ENCODE results near the gene MYO9B. TPM values are rescaled to one million over a fixed set of nuclear protein-coding genes. Genes with fewer than 3 reads are reported as not detected.
A peak's percentile ranks its signal among the peaks of the same experiment; 100 is the strongest.

MYO9B gene
- total RNA-seq, 2 experiments from 2014 or later, result 100 to 104 TPM

DNA sequence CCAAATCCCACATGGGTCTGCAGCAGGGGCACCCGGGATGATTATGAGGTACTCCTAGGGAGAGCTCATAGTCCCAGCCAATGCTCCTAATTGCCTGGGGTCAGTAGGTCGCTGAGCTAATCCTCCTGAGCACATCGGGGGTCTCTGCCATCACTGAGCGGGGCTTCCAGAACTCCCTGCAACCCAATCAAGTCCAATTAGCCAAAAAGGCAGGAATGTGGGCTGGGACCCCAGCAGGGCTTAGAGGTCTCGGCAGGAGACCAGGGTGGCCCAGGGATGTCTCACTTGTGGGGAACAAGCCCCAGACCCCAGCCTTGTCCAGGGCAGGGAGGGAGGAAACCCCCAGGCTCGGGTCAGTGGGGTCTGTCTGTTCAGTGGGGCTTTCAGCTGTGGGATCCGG is 31.8 kb upstream of the MYO9B start:
- intact Hi-C loops (cut with micrococcal nuclease), result no loop called here
- Mint-ChIP-seq H3K4me1 (ENCODE audit: low read depth) (no peaks in the 10 kb centered on the region), H3K27ac (no peak overlapping the region), H3K4me3 (no peak overlapping the region), H3K36me3 (no peaks in the 10 kb centered on the region), H3K27me3 (peaks cover 4% of the 10 kb centered on the region), H3K9me3 (no peaks in the 10 kb centered on the region)
- ChIA-PET POLR2A (no interaction called here), CTCF (interaction anchor here (1.1 kb wide), 1 partner anchor 9 kb away, joined by 4 read pairs; no protein-coding TSS in a partner anchor)
- no peak for DNase-seq

DNA sequence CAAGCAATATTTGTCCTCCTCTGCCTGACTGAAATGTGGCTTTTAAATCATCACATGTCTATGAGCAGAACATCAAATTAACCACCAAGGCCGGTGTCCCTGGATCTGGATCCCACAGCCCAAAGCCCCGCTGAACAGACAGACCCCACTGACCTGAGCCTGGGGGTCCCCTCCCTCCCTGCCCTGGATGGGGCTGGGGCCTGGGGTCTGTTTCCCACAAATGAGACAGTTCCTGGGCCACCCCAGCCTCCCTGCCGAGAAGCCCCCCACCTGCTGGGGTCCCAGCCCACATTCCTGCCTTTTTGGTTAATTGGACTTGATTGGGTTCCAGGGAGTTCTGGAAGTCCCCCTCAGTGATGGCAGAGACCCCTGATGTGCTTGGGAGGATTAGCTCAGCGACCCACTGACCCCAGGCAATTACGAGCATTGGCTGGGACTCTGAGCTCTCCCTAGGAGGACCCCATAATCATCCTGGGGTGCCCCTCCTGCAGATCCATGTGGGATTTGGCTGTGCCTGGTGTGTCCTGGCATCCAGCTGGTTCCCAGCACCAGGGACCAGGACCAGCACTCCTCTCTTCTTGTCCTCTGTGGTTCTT is 29.6 kb upstream of the MYO9B start:
- no peak overlapping the region for H3K4me3 Mint-ChIP-seq
- intact Hi-C loops (cut with micrococcal nuclease), result no loop called here
- no peaks in the 10 kb centered on the region for H3K9me3 Mint-ChIP-seq
- peaks cover 7% of the 10 kb centered on the region for H3K36me3 Mint-ChIP-seq
- ChIA-PET POLR2A (no interaction called here), CTCF (no interaction called here)
- DNase-seq, result no peak
- no peak overlapping the region for H3K27ac Mint-ChIP-seq
- H3K27me3 Mint-ChIP-seq, result no peaks in the 10 kb centered on the region
- H3K4me1 Mint-ChIP-seq (ENCODE audit: low read depth), result no peaks in the 10 kb centered on the region

DNA sequence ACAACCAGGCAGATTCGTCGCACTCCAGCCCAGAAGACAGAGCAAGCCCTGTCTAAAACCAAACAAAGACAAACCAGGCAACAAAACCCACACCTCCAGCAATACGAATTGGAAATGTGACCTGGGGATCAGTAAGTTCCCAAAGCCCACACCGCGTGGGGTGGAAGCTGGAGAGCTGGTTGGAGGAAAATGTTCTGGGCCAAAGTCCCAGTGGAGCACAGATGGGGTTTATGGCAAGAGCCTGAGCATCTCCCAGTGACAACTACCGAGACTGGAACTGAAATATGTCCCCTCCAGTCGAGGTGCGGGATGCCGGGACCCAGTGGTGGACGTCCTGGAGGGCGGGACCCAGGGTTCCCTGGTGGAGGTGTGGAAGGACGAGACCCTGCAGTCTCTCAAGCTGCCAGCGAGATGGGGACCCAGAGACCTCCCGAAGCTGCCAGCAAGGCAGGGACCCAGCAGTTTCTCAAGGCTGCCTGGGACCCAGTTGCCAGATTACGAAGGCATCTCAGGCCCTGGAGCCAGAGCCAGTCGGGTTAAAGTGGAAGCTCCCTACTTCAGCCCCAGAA is 26.6 kb upstream of the MYO9B start:
- H3K9me3 Mint-ChIP-seq, result no peaks in the 10 kb centered on the region
- no peaks in the 10 kb centered on the region for H3K27me3 Mint-ChIP-seq
- no peak for DNase-seq
- intact Hi-C loops (cut with micrococcal nuclease), result no loop called here
- no peak overlapping the region for H3K4me3 Mint-ChIP-seq
- peaks cover 22% of the 10 kb centered on the region for H3K36me3 Mint-ChIP-seq
- POLR2A ChIA-PET, result no interaction called here
- CTCF ChIA-PET, result no interaction called here
- H3K27ac Mint-ChIP-seq, result no peak overlapping the region
- no peaks in the 10 kb centered on the region for H3K4me1 Mint-ChIP-seq (ENCODE audit: low read depth)

DNA sequence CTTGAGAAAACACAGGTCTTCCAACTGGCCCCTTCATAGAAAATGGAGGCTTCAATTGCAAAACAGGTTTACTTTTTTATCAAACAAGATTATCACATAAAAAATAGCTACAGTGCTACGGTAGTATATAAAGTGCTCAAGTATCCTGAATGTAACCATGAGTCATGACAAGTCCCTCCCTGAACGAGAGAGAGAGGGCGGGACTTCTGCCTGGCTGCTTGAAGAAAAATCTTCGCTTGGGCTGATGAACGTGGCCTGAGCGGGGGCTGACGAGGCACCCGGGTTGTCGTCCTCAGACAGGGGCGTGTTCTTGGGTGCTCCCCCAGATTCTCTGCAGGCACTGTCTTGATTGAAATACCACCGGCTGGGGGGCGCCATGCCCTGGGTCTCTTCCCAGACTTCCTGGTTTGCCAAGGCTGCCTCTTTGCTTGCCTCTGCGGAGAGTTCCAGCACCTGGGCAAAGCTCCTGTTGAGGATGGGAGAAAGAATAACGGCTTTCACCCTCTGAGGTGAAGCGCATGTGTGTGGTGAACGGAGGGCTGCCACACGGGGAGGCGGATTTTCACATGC is 25.8 kb upstream of the MYO9B start:
- ChIA-PET CTCF (no interaction called here), POLR2A (no interaction called here)
- no peaks in the 10 kb centered on the region for H3K4me1 Mint-ChIP-seq (ENCODE audit: low read depth)
- no peak for DNase-seq
- no peak overlapping the region for H3K27ac Mint-ChIP-seq
- H3K36me3 Mint-ChIP-seq, result peaks cover 24% of the 10 kb centered on the region
- H3K27me3 Mint-ChIP-seq, result no peaks in the 10 kb centered on the region
- intact Hi-C loops (cut with micrococcal nuclease), result no loop called here
- no peak overlapping the region for H3K4me3 Mint-ChIP-seq
- H3K9me3 Mint-ChIP-seq, result no peaks in the 10 kb centered on the region

DNA sequence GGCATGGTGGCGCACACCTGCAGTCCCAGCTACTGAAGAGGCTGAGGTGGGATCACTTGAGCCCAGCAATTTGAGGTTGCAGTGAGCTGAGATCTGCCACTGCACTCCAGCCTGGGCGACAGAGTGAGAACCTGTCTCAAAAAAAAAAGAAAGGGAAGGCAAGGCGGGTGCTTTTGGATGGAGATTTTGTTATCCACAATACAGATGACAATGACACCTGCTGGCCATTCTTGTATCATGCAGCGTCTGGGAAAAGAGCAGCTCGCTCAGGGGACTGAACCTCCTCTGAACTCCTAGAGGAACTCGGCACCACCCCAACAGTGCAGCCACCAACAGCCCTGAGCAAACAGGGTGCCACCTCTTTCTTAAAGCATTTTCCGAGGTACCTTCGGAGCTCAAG is 23.1 kb upstream of the MYO9B start:
- Mint-ChIP-seq H3K27ac (no peak overlapping the region), H3K4me1 (ENCODE audit: low read depth) (no peaks in the 10 kb centered on the region), H3K4me3 (no peak overlapping the region), H3K36me3 (peaks cover 32% of the 10 kb centered on the region), H3K27me3 (no peaks in the 10 kb centered on the region), H3K9me3 (no peaks in the 10 kb centered on the region)
- peak; percentile 31 for DNase-seq
- ChIA-PET CTCF (interaction anchor here (0.5 to 1.5 kb wide), 10 partner anchors 9 to 386 kb away, joined by 3 to 14 read pairs (median 4); no protein-coding TSS in a partner anchor), POLR2A (interaction anchor here (0.6 kb wide), 1 partner anchor 114 kb away, joined by 3 read pairs; no protein-coding TSS in a partner anchor)
- intact Hi-C loops (cut with micrococcal nuclease), result loop anchor here (2.0 kb wide), 1 partner anchor 282 kb away; no protein-coding TSS in a partner anchor

DNA sequence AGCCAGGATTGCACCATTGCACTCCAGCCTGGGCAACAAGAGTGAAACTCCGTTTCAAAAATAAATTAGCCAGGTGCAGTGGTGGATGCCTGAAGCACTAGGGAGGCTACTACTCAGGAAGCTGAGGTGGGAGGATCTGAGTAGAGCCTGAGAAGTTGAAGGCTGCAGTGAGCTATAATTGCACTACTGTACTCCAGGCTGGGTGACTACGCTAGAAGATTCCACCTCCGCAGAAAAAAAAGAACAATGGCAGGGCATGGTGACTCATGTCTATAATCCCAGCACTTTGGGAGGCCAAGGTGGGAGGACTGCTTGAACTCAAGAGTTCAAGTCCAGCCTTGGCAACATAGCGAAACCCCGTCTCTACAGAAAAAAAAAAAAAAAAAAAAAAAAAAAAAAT is 20.8 kb upstream of the MYO9B start:
- no peaks in the 10 kb centered on the region for H3K4me1 Mint-ChIP-seq (ENCODE audit: low read depth)
- ChIA-PET CTCF (no interaction called here), POLR2A (no interaction called here)
- intact Hi-C loops (cut with micrococcal nuclease), result no loop called here
- no peaks in the 10 kb centered on the region for H3K9me3 Mint-ChIP-seq
- DNase-seq, result no peak
- peaks cover 42% of the 10 kb centered on the region for H3K36me3 Mint-ChIP-seq
- H3K27ac Mint-ChIP-seq, result no peak overlapping the region
- no peaks in the 10 kb centered on the region for H3K27me3 Mint-ChIP-seq
- H3K4me3 Mint-ChIP-seq, result no peak overlapping the region

DNA sequence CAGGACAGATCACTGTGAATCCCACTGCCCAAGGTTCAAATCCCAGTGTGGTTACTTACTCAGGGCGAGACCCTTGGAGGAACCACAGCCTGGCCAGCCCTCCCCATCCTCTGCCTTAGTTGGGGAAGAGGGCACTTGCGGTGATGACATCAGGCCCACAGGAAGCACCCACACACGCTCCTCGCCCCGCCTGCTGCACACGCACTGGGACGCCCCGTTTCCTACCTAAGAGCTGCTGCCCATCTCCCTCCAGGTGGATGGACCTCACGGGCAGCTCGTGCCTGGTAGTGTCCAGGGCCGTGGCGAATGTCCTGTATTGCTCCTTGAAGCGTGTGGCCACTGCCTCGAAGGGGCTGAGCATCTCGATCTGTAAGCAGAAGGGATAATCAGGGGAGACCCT is 19.9 kb upstream of the MYO9B start:
- H3K36me3 Mint-ChIP-seq, result peaks cover 41% of the 10 kb centered on the region
- ChIA-PET CTCF (interaction anchor here (0.6 kb wide), 1 partner anchor 42 kb away, joined by 8 read pairs; no protein-coding TSS in a partner anchor), POLR2A (no interaction called here)
- H3K27ac Mint-ChIP-seq, result no peak overlapping the region
- H3K4me1 Mint-ChIP-seq (ENCODE audit: low read depth), result no peaks in the 10 kb centered on the region
- no peaks in the 10 kb centered on the region for H3K9me3 Mint-ChIP-seq
- DNase-seq, result no peak
- H3K4me3 Mint-ChIP-seq, result no peak overlapping the region
- no peaks in the 10 kb centered on the region for H3K27me3 Mint-ChIP-seq
- intact Hi-C loops (cut with micrococcal nuclease), result no loop called here

DNA sequence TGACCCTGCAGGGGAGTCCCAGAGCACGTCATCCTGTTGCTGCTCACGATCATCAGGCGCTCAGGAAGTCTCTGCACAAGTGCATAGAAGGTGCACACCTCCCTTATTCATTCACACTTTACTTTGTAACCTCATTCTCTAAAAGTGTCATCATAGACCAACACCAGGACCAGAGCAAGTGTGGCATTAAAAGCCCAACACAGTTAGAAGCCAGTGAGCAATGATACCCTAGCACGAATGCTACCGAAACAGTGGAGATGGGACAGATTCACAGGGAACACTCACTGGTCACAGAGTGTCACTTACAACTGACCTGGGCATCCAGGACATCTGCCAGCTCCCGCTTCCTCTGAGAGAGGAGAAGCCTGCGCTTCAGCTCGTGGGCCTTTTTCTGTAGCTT is 17.3 kb upstream of the MYO9B start:
- ChIA-PET CTCF (no interaction called here), POLR2A (no interaction called here)
- Mint-ChIP-seq H3K36me3 (peaks cover 30% of the 10 kb centered on the region), H3K4me3 (no peak overlapping the region), H3K9me3 (no peaks in the 10 kb centered on the region), H3K27ac (no peak overlapping the region), H3K4me1 (ENCODE audit: low read depth) (peaks cover 2% of the 10 kb centered on the region), H3K27me3 (no peaks in the 10 kb centered on the region)
- intact Hi-C loops (cut with micrococcal nuclease), result no loop called here
- DNase-seq, result no peak

DNA sequence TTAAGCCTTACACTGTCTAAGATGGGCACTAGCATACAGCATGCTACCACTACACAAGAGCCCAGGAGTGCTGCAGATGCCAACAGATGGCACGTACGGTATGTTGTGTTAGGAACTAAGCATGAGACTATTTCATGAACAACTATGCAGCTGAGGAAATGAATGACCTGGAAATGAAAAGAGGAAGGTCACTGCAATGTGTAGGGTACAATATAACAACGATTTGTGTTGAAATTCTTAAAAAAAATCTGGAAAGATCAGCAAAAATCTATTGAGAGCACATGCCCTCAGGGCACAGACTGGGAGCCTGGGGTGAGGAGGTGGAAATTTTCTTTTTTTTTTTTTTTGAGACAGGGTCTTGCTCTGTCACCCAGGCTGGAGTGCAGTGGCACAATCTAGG is 14.8 kb upstream of the MYO9B start:
- no peaks in the 10 kb centered on the region for H3K9me3 Mint-ChIP-seq
- H3K4me3 Mint-ChIP-seq, result no peak overlapping the region
- peaks cover 31% of the 10 kb centered on the region for H3K36me3 Mint-ChIP-seq
- peaks cover 25% of the 10 kb centered on the region for H3K4me1 Mint-ChIP-seq (ENCODE audit: low read depth)
- H3K27ac Mint-ChIP-seq, result no peak overlapping the region
- intact Hi-C loops (cut with micrococcal nuclease), result no loop called here
- ChIA-PET CTCF (no interaction called here), POLR2A (no interaction called here)
- DNase-seq, result no peak
- H3K27me3 Mint-ChIP-seq, result no peaks in the 10 kb centered on the region

DNA sequence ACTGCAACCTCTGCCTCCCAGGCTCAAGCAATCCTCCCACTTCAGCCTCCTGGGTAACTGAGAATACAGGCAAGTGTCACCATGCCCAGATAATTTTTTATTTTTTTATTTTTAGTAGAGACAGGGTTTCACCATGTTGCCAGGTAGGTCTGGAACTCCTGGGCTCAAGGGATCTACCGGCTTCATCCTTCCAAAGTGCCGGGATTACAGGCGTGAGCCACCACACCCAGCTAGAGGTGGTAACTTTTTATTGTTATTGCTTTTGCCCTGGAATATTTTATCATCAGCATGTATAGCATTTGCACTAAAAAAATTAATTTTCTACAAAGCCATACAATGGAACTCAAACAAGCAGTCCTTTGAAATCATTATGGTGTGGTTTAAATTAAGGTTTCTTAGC is 14.4 kb upstream of the MYO9B start:
- DNase-seq, result no peak
- Mint-ChIP-seq H3K36me3 (peaks cover 29% of the 10 kb centered on the region), H3K27ac (no peak overlapping the region), H3K4me3 (no peak overlapping the region), H3K27me3 (no peaks in the 10 kb centered on the region), H3K4me1 (ENCODE audit: low read depth) (peaks cover 25% of the 10 kb centered on the region), H3K9me3 (no peaks in the 10 kb centered on the region)
- ChIA-PET CTCF (no interaction called here), POLR2A (no interaction called here)
- intact Hi-C loops (cut with micrococcal nuclease), result no loop called here

DNA sequence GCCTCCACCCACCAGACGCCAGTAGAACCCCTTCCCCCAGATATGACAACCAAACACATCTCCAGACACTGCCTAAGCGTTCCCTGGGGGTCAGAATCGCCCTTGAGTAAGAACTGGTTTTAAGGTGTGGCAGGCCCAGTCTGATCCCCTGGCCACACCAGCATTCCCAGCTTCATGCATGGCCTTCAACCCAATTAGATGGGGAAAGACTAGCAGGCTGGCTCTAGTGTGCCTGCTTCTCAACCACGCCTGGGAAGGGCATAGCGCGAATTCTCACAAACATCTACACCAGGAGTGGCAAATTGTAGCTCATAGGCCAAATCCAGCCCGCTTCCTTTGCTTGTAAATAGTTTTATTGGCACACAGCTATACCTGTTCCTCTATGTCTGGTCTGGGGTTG is 13.9 kb upstream of the MYO9B start:
- intact Hi-C loops (cut with micrococcal nuclease), result no loop called here
- Mint-ChIP-seq H3K4me3 (no peak overlapping the region), H3K4me1 (ENCODE audit: low read depth) (peaks cover 25% of the 10 kb centered on the region), H3K9me3 (no peaks in the 10 kb centered on the region), H3K36me3 (peaks cover 32% of the 10 kb centered on the region), H3K27ac (no peak overlapping the region), H3K27me3 (no peaks in the 10 kb centered on the region)
- ChIA-PET CTCF (no interaction called here), POLR2A (no interaction called here)
- no peak for DNase-seq

DNA sequence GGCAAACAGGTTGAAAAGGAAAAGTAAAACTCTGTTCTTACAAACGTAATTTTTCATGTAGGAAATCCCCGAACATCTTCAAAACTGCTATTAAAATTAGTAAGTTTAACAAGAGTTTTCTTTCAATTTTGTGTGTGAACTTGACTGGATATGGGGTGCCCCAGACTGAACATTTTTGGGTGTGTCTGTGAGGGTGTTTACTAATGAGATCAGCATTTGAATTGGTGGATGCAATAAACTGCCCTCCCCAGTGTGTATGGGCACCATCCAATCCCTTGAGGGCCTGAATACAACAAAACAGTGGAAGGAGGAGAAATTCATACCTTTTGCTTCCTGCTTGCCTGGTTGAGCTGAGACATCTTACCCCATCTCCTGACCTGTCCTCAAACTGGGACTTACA is 12.1 kb upstream of the MYO9B start:
- intact Hi-C loops (cut with micrococcal nuclease), result no loop called here
- H3K27me3 Mint-ChIP-seq, result no peaks in the 10 kb centered on the region
- no peak overlapping the region for H3K27ac Mint-ChIP-seq
- H3K36me3 Mint-ChIP-seq, result peaks cover 35% of the 10 kb centered on the region
- no peak overlapping the region for H3K4me3 Mint-ChIP-seq
- H3K4me1 Mint-ChIP-seq (ENCODE audit: low read depth), result peaks cover 29% of the 10 kb centered on the region
- no peaks in the 10 kb centered on the region for H3K9me3 Mint-ChIP-seq
- ChIA-PET POLR2A (no interaction called here), CTCF (interaction anchor here (1.3 kb wide), 1 partner anchor 11 kb away, joined by 6 read pairs; no protein-coding TSS in a partner anchor)
- DNase-seq, result no peak

DNA sequence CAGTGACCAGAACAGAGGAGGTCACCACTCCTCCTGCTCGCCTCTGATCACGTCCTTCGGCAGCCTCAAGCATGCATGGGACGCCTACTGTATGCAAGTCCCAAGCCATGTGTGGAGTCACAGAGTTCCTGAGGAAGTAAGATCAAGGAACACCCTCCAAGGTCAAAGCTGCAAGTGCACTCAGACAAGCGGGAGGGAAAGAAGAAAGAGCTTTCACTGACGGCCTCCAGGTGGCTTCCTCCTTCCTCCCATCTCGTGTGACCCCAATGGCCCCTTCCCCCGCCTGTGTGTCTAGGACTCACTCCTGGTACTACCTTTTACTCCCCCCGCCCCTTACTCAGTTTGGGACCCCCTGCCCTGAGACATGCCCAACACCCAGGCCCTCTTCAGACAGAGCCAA is 6.4 kb upstream of the MYO9B start:
- POLR2A ChIA-PET, result no interaction called here
- intact Hi-C loops (cut with micrococcal nuclease), result no loop called here
- no peak overlapping the region for H3K4me3 Mint-ChIP-seq
- no peaks in the 10 kb centered on the region for H3K27me3 Mint-ChIP-seq
- H3K27ac Mint-ChIP-seq, result no peak overlapping the region
- H3K4me1 Mint-ChIP-seq (ENCODE audit: low read depth), result peaks cover 30% of the 10 kb centered on the region
- peaks cover 46% of the 10 kb centered on the region for H3K36me3 Mint-ChIP-seq
- DNase-seq, result no peak
- no peaks in the 10 kb centered on the region for H3K9me3 Mint-ChIP-seq
- CTCF ChIA-PET, result interaction anchor here (1.0 to 1.1 kb wide), 2 partner anchors 166 to 216 kb away, joined by 3 read pairs; no protein-coding TSS in a partner anchor
